Right renal cortex interstitium (tissue), 3 donors: Measurements from ENCODE around the gene TMEM240. TPM values are rescaled to one million over a fixed set of nuclear protein-coding genes. Genes with fewer than 3 reads are reported as not detected.
"Not testable (repeated sequence)": the region's sequence is repeated elsewhere in the genome, so short reads cannot be mapped to it uniquely, and the experiment has no call there.

Experiments used
- DNase-seq, 3 donors: peaks; one replicate each; pipeline ENCODE4 v3.0.0-alpha.2; 2013; ENCODE audit warnings: low read depth in 3 of 3, low spot score in 2 of 3
- polyA plus RNA-seq, 3 donors: library from polyadenylated mRNA; unstranded; fragments of 120-200 nt; gene quantifications; one replicate each; pipeline ENCODE4 v1.2.1, GENCODE V29; 2013; ENCODE audit not compliant: insufficient read length in 3 of 3

Gene TMEM240
- polyA plus RNA-seq, 3 donors = 3.2 to 3.6 (median 3.5) TPM

DNA sequence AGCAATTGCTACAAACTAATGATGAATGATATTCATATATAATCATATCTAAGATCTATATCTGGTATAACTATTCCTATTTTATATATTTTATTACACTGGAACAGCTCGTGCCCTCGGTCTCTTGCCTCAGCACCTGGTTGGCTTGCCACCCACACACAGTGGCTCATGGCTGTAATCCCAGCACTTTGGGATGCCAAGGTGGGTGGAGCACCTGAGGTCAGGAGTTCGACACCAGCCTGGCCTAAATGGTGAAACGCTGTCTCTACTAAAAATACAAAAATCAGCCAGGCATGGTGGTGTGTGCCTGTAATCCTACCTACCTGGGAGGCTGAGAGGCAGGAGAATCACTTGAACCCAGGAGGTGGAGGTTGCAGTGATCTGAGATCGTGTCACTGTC lies 34.6 kb downstream of the TMEM240 start:
- DNase-seq = not testable (repeated sequence)

DNA sequence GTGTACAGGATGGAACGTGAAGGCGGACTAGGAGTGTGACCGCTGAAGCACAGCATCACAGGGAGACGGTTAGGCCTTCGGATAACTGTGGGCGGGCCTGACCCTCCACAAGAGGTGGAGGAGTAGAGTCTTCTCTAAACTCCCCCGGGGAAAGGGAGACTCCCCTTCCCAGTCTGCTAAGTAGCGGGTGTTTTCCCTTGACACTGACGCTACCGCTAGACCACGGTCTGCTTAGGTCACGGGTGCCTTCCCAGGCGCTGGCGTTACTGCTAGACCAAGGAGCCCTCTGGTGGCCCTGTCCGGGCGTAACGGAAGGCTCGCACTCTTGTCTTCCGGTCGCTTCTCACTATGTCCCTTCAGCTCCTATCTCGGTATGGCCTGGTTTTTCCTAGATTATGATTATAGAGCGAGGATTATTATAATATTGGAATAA lies 35.0 kb downstream of the TMEM240 start:
- DNase-seq = not testable (repeated sequence)

GRCh38 chr1:1504777-1505365 lies 35.6 kb downstream of the TMEM240 start:
- peak in 2 of 3 donors; percentile 29 to 36 for DNase-seq

- DNase-seq = not testable (repeated sequence)
Measured at GRCh38 chr1:1495461-1495975, 44.9 kb downstream of the TMEM240 start.

DNA sequence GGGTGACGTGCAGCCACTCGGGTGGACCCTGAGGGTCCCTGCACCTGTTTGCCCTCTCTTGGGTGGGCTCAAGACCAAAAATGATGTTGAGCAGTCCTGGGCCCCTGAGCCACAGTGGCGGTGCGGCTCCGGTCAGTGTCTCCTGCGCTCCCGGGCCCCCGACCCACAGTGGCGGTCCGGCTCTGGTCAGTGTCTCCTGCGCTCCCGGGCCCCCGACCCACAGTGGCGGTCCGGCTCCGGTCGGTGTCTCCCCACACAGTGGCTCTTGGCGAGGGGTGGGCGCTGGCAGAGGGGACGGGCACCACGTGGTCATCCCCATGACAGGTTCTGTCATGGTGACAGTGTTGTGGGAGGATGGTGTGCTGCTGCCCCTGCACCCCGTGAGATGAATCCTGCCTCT lies 46.1 kb downstream of the TMEM240 start:
- DNase-seq = not testable (repeated sequence)

DNA sequence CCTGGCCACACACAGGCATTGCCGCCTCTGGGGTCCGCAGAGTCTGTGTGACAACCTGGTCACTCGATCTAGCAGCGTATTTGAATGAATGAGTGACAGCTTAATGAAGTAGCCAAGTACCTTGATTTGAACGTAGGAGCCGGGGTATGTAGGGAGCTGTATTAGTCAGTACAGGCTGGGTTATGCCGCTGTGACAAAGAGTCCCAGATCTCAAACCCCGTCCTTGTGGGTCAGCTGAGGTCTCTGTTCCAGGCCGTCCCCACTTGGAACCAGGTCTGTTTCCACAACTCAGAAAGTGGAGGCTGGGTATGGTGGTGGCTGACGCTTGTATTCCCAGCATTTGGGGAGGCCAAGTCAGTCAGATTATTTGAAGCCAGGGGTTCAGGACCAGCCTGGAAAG lies 48.8 kb downstream of the TMEM240 start:
- DNase-seq = no peak

DNA sequence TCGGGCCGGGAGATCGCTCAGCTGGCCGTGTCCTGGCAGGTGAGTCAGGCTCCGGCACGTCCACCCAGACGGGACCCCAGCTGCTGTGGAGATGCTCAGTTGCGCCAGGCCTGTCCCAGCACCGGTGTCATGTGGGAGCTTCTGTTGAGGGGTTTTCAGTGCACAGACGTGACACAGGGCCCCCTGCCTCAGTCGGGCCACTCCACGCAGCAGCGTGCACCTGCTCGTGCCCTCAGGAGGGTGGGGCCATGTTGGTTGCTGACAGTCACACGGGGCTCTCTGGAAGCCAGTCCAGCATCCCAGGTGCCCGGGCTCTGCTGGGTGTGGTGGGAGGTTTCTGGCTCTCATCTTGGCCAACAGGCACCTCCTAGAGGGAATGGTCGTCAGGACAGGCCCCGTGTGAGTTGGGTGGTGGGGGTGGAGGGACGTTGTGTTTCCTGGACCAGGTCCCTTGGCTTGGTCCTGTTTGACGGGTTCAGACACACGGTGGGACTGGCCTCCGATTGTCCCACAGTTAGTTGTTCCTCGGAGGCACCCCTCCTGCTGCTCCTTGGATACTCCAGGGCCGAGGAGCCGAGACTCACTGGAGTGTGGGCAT lies 49.7 kb downstream of the TMEM240 start:
- DNase-seq = no peak

- no peak for DNase-seq
Measured at GRCh38 chr1:1489861-1490260, 50.6 kb downstream of the TMEM240 start.

DNA sequence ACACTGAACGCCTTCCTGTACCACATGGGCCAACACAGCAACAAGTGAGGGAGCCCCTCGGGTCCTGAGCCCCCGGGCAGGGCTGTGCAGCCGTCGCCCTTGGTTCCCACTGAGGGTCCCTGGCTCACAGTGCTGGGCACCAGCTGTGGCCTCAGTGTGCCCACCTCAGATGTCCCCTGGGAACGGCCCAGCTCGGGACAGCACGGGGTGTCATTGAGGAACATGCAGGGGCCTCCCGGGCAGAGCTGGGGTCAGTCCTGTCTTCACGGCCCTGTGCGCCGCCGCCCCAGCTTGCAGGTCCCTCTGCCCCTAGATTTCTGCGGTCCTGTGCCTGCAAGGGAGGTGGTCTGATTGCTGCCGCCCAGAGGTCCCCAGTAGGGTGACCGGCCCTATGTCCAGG lies 51.2 kb downstream of the TMEM240 start:
- no peak for DNase-seq

GRCh38 chr1:1487701-1488100 lies 52.7 kb downstream of the TMEM240 start:
- no peak for DNase-seq

DNA sequence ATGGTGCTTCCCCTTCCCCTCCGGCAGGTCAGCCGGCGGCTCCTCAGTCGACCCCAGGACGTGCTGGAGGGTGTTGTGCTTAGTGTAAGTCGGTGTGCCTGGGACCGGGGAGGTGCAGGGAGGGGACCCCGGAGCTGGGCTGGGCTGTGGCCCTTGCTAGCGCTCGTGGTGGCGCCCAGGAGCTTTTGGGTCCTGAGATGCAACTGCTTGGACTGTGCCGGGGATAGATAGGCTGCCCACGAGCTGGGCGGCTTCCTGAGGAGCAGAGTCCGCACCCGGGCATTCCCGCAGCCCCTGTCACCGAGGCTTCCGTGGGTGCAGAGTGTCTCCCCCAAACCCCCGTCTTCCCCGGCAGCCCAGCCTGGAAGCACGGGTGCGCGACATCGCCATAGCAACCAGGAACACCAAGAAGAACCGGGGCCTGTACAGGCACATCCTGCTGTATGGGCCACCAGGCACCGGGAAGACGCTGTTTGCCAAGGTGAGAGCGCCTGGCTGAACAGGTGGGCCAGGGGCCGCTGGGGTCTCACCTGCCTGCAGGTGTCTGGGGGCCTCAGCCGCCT lies 54.6 kb downstream of the TMEM240 start:
- not testable (repeated sequence) for DNase-seq

- DNase-seq = not testable (repeated sequence)
Measured at GRCh38 chr1:1484976-1485750, 55.3 kb downstream of the TMEM240 start.

Other genes with a start within 250 kb of the TMEM240 start
- 10 to 100 TPM; 15.1 to 18.0 (median 16.1) TPM for gene ACAP3, start 232.7 kb downstream of the TMEM240 start, polyA plus RNA-seq
- 1 to 10 TPM; 5.4 to 6.3 (median 5.8) TPM for gene PUSL1, start 232.0 kb downstream of the TMEM240 start, polyA plus RNA-seq
- 10 to 100 TPM; 85.7 to 89.1 (median 87.4) TPM for gene INTS11, start 216.0 kb downstream of the TMEM240 start, polyA plus RNA-seq
- gene CPTP, start 215.8 kb downstream of the TMEM240 start, polyA plus RNA-seq = 10 to 100 TPM in 2 of 3 donors, 1 to 10 TPM in 1; 9.1 to 12.9 (median 10.1) TPM
- gene TAS1R3, start 209.3 kb downstream of the TMEM240 start, polyA plus RNA-seq = under 1 TPM; 0.21 to 0.29 (median 0.24) TPM
- gene DVL1, start 191.2 kb downstream of the TMEM240 start, polyA plus RNA-seq = 10 to 100 TPM; 21.5 to 27.5 (median 24.5) TPM
- 100 to 1,000 TPM; 145 to 157 (median 156) TPM for gene MXRA8, start 182.1 kb downstream of the TMEM240 start, polyA plus RNA-seq
- gene AURKAIP1, start 165.4 kb downstream of the TMEM240 start, polyA plus RNA-seq = 10 to 100 TPM; 51.9 to 65.7 (median 55.1) TPM
- 100 to 1,000 TPM; 183 to 230 (median 206) TPM for gene CCNL2, start 141.3 kb downstream of the TMEM240 start, polyA plus RNA-seq
- 100 to 1,000 TPM; 107 to 136 (median 117) TPM for gene MRPL20, start 133.3 kb downstream of the TMEM240 start, polyA plus RNA-seq
- gene ANKRD65, start 119.3 kb downstream of the TMEM240 start, polyA plus RNA-seq = 10 to 100 TPM in 1 of 3 donors, 1 to 10 TPM in 2; 5.0 to 19.7 (median 7.1) TPM
- gene VWA1, start 104.9 kb downstream of the TMEM240 start, polyA plus RNA-seq = 10 to 100 TPM; 39.8 to 52.7 (median 48.0) TPM
- 1 to 10 TPM; 1.4 to 3.1 (median 2.0) TPM for gene ATAD3C, start 90.9 kb downstream of the TMEM240 start, polyA plus RNA-seq
- gene ATAD3B, start 68.9 kb downstream of the TMEM240 start, polyA plus RNA-seq = 1 to 10 TPM; 8.1 to 9.8 (median 8.8) TPM
- gene ATAD3A, start 28.5 kb downstream of the TMEM240 start, polyA plus RNA-seq = 10 to 100 TPM; 16.6 to 19.4 (median 18.1) TPM
- gene SSU72, start 34.2 kb upstream of the TMEM240 start, polyA plus RNA-seq = 10 to 100 TPM; 78.5 to 81.6 (median 79.1) TPM
- gene FNDC10, start 59.5 kb upstream of the TMEM240 start, polyA plus RNA-seq = 1 to 10 TPM; 1.3 to 2.5 (median 2.2) TPM
- 10 to 100 TPM; 22.3 to 23.6 (median 22.4) TPM for gene MIB2, start 74.9 kb upstream of the TMEM240 start, polyA plus RNA-seq
- gene MMP23B, start 91.5 kb upstream of the TMEM240 start, polyA plus RNA-seq = 10 to 100 TPM; 13.4 to 15.6 (median 15.2) TPM
- gene CDK11B, start 118.4 kb upstream of the TMEM240 start, polyA plus RNA-seq = 10 to 100 TPM; 39.7 to 44.0 (median 42.3) TPM
- gene SLC35E2B, start 152.2 kb upstream of the TMEM240 start, polyA plus RNA-seq = 10 to 100 TPM; 59.0 to 65.3 (median 61.1) TPM
- 10 to 100 TPM; 20.4 to 25.8 (median 24.5) TPM for gene CDK11A, start 183.7 kb upstream of the TMEM240 start, polyA plus RNA-seq
- gene NADK, start 237.8 kb upstream of the TMEM240 start, polyA plus RNA-seq = 10 to 100 TPM; 35.4 to 40.0 (median 39.3) TPM